Measurements from ENCODE around the gene FAM167B.
A peak's percentile ranks its signal among the peaks of the same experiment; 100 is the strongest.
"Not testable (repeated sequence)": the region's sequence is repeated elsewhere in the genome, so short reads cannot be mapped to it uniquely, and the experiment has no call there.

FAM167B gene

GRCh38 chr1:32224285-32224684, 22.7 kb upstream of the FAM167B start:
- DNase-seq: no peak

- DNase-seq: no peak
These were observed 18.3 kb upstream of the FAM167B start for GRCh38 chr1:32228771-32229170.

DNA sequence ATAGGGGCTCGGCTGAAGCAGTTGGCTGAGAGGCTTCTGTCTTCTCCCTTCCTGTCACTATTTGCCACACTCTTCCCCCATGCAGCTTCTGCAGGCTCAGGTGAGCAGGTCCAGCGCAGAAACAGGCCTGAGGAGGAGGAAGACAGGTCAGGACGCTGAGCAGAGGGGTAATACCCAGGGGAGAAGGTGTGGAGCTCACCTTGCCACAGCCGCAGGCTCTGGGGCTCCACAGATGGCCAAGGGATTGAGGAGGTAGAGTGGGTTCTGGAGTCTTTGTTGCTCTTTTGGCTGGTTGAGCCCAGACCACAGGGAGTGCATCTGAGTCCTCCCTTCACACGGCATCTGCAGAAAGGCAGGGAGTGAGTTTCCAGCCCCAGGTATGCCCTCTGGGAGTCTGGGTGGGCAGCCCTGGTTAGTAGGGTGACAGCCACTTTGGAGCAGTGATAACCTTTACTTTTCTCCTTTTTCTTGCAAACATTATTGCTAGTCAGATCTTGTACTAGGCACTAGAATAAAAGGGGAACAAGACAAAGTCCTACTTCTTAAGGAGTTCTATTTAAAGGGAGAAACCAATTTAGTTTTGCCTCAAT, 15.1 kb upstream of the FAM167B start:
- DNase-seq: no peak

GRCh38 chr1:32232558-32233304, 14.3 kb upstream of the FAM167B start:
- no peak for DNase-seq

- DNase-seq: no peak
These were observed 12.2 kb upstream of the FAM167B start for GRCh38 chr1:32234792-32235191.

DNA sequence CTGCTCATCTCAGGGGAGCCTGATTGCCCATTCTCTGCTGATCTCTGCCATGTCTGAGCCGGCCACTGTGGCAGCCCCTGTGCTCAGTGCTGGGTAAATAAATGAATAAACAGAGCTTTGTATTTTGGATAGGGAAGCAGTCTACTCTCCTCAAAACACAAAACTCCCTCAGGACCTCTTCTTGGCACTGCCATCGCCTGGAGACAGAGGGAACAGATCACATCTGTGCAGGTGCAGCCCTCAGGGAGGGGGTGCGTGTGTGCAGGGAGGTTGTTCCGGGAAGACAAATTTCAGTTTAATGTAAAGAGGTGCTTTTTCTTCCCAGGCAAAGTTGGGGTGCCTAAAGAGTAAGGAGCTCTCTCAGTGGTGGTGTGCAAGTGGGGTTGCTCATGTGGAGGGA, 7.7 kb upstream of the FAM167B start:
- no peak for DNase-seq

GRCh38 chr1:32239790-32240139, 7.3 kb upstream of the FAM167B start:
- DNase-seq: no peak

- DNase-seq: peak; percentile 34
These were observed 6.7 kb upstream of the FAM167B start for GRCh38 chr1:32240140-32240951.

DNA sequence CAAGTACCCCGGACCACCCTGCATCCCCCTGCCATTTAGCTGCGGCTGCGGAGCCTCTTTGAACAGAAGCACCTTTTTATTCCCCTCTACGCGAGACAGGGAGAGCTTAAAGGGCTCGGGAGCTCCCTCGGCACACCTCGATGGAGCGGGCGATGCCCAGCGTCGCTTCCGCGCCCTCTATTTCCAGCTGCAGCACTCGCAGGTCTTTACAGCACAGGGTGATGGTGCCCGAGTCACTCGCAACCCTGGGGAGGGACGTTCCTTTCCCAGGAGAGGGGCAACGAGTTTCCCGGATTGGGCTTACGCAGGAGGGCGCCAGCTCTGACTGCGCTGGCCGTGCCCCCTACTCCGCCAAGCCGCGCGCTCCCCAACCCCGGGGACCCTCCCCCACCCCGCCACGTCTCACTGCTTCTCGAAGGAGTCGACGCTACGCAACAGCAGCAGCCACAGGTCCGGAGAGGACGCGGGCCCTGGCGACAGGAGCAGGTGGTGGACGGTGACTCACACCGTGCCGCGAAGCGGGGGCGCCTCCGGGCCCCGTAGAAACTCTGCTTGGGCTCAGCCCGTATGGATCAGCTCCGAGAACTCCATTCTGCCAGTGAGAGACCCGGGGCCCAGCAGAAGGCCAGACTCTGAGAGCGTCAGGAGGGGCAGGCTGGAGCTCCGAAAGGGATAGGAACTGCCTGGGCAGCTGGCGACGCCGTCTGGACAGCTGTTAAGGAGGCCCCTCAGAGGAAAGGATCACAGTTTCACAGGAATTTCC, 5.8 kb upstream of the FAM167B start:
- peak; percentile 49 for DNase-seq

GRCh38 chr1:32242341-32242851, 4.6 kb upstream of the FAM167B start:
- no peak for DNase-seq

GRCh38 chr1:32247452-32247851, 430 bp downstream of the FAM167B start:
- no peak for DNase-seq

DNA sequence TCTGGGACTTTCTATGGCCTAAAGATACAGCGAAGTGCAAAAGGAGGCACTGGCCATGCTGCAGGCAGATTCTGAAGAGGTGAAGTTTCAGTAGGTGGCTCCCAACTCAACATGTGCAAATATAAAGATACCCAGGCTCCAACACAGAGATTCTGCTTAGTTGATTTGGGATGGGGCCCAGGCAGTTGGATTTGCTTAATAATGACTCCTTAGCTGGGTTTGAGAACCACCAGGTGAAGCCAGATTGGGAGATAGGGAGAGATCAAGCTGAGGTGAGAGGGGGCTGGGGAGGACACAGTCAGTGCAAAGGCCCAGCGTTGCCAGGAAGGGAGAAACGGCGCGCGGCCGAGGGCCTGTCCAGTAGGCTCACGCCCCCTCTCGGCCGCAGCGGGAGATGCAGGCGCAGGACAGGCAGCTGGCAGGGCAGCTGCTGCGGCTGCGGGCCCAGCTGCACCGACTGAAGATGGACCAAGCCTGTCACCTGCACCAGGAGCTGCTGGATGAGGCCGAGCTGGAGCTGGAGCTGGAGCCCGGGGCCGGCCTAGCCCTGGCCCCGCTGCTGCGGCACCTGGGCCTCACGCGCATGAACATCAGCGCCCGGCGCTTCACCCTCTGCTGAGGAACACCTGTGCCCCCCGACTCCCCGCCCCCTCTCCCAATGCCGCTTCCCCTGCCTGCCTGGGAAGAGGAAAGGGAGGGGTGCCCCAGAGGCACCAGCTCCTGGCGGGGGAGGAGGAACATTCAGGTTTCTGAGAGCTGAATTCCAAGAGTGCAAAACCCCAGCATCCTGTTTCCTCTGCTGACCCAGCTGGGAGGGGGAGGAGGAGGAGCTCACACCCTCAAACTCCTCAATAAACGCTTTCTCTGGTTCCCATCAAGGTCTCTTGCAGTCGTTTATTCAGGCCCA, 1.2 kb downstream of the FAM167B start:
- DNase-seq: peak; percentile 80

- DNase-seq: peak; percentile 75
These were observed 3.0 kb downstream of the FAM167B start for GRCh38 chr1:32249831-32250525.

DNA sequence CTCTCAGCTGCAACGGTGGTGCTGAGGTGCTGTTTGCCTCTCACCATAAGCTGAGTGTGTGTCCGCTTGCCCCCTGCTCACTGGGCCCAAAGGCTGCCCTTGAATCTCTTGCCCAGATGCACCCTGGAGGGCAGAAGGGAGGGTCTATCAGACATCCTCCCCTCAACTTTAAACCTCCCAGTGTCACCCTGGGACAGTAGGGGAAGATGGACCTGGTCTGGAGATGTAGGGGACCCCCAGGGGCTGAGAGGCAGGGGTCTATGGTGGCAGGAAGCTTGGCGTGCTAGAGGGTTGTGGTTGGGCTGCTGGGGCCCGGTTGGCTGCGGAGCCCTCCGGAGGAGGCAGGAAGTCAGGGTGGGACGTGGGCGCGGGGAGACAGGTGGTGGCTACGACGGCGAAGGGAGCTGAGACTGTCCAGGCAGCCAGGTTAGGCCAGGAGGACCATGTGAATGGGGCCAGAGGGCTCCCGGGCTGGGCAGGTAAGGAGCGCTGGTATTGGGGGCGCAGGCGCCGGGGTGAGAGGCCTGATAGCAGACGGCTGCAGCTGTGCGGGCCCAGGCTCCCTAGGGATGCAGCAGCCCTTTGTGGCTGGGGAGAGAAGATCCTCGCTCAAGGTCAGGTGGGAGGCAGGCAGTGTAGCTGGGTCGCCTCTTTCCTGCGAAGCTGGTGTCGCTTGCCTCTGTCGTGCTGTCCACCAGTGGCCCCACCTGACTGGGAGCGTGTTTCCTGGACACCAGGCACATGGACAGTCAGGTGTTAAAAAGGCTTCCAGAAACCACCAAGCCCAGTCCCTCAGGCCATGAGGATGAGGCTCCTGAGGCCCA, 4.1 kb downstream of the FAM167B start, which contains the start of gene LCK:
TSS of gene LCK (plus strand) at position 373 of the 824 bp plus-strand sequence. CDS start 23,065 bp downstream, outside the sequence.
- peak; percentile 69 for DNase-seq

DNA sequence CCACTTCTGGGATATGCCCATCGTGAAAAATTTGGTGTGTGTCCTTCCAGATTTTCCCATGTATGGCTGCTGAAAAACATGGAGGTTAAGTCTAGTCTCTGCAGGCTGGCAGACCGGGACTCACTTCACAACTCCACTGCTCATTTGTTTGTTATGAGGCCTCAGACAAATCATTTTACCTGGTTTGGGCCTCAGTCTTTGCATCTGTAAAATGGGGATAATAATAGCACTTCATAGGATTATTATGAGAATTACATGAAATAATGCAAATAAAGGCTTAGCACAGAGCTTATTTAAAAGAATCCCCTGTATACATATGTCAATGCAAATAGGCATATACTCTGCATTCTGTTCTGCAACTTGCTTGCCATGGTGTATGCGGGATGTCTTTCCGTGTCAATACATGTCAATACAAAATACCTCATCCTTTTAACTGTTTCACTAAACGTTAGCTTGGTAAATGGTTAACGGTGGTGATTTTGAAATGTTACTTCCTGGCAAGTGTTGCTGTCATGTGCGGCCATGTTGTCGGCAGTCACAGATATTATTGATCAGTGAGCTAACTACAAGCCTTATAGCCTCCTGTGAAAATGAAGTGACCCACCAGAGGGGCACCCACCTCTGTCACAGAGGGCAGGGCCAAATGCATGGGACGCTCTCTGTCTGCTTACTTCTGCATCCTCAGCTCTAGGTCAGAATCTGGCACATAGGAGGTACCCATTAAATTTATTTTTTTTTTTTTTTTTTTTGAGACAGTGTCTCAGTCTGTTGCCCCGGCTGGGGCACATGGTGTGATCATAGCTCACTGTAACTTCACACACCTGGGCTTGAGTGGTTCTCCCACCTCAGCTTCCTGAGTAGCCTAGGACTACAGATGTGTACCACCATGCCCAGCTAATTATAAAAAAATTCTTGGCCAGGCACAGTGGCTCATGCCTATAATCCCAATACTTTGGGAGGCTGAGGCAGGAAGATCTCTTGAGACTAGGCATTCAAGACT, 8.3 kb downstream of the FAM167B start:
- DNase-seq: no peak

DNA sequence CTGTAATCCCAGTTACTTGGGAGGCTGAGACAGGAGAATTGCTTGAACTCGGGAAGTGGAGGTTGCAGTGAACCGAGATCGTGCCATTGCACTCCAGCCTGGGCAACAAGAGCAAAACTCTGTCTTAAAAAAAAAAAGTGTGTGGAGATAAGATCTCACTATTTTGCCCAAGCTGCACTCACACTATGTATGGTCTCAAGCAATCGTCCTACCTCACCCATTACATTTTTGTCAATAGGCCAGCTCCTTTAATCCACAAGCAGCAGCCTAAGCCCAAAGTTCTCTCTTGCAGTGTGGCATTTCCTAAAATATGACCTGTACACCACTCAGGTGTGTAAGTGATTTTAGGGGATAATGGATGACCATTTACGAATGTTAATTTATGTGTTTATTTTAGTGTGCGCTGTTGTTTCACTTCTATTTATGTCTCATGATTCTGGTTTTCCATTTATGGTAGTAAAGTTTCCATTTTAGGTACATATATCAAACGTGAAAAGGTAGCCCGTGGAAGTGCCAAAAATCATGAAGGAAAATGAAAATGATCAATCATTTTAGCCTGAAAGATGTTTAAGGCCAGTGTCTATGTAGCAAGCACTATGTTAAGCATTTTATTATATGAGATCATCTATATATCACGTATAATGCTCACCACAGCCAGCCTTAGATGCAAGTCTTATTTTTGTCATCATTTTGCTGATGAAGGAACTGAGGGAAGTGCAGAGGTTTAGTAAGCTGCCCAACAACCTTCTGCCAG, 9.6 kb downstream of the FAM167B start:
- DNase-seq: no peak

- DNase-seq: no peak
These were observed 10.1 kb downstream of the FAM167B start for GRCh38 chr1:32257227-32257508.

- DNase-seq: not testable (repeated sequence)
These were observed 16.2 kb downstream of the FAM167B start for GRCh38 chr1:32263236-32263593.

All from stimulated activated naive CD4-positive, alpha-beta T cell treated with Interleukin-2 at 50 U/mL for 16 hours (primary cell).